DMS114 treated with DMSO at 0.1 percent for 48 hours (cell line): ENCODE measurements around the gene GRID2IP.

Experiments used
- DNase-seq: peaks from one replicate; lab custom pipeline; 2025; ENCODE audit not compliant: unreplicated experiment; lab: John Stamatoyannopoulos, UW

Gene GRID2IP

DNA sequence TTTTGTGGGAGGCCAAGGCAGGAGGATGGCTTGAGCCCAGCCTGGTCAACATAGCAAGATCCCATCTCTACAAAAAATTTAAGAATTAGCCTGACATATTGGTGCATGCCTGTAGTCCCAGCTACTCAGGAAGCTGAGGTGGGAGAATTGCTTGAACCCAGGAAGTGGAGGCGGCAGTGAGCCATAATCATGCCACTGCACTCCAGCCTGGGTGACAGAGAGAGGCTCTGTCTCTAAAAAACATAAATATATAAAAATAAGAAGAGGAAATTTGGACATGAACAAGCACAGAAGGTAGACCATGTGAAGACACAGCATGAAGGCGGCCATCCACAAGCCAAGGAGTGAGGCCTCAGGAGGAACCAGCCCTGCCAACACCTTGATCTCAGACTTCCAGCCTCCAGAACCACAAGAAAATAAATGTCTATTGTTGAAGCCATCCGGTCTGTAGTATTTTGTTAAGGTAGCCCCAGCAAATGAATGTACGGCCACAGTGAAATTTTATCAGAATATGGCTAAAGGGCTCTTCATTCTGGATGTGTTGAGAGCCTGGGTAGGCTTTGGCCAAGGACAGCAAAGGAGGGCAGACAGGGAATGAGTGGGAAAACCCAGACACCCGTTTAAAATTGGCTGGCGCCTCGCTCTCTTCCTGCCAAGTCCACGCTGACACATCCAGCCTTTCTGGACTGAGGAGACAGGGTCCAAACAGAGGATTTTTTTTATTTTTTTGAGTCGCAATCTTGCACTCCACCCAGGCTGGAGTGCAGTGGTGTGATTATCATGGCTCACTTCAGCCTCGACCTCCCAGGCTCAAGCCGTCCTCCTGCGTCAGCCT, 12.9 kb upstream of the GRID2IP start:
- no peak for DNase-seq

DNA sequence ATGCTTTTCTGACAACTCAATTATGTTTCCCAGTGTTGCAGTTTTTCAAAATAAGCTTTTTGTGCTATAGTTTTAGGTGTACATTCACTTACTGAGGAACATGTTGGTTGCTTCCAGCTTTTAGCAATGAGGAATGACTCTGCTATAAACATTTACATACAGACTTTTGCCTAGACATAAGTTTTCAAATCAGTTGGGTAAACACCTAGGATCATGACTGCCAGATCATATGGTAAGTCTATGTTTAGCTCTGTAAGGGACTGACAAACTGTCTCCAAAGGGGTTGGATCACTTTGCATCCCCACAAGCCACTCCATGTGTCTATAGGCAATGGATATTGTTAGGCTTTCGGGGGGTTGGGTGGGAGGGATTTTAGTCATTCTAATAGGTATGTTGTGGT, 10.8 kb upstream of the GRID2IP start:
- DNase-seq = no peak

DNA sequence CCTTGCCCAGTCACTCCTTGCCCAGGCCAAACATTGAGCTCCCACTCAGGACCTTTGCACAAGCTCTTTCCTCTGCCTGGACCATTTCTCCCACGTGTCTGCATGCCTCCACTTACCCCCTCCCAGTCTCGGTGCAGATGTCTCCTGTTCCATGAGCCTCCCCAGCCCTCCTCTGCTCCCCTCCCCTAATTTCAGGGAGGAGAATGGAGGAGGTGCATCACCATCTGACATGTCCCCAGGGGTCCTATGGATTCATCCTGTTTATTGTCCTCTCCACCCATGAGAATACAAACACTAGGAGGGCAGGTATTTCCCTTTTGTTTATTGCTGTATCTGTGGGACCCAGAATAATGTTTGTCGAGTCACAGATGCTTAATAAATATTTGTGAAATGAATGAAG, 8.6 kb upstream of the GRID2IP start:
- DNase-seq = no peak

DNA sequence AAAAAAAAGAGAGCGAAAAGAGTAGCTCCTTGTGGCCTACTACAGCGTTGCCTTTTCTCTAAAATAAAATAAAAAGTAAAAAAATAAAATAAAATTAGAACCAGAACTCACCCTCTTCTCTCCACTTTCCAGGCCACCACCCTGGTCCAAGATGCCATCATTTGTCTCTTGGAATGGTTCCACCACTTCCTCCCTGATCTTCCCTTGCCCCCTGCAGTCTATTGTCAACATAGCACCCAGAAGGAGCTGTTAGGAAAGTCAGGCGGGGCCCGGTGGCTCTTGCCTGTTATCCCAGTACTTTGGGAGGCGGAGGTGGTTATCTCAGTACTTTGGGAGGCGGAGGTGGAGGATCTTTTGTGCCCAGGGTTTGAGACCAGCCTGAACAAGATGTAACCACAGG, 7.6 kb upstream of the GRID2IP start:
- DNase-seq = peak; percentile 79

DNA sequence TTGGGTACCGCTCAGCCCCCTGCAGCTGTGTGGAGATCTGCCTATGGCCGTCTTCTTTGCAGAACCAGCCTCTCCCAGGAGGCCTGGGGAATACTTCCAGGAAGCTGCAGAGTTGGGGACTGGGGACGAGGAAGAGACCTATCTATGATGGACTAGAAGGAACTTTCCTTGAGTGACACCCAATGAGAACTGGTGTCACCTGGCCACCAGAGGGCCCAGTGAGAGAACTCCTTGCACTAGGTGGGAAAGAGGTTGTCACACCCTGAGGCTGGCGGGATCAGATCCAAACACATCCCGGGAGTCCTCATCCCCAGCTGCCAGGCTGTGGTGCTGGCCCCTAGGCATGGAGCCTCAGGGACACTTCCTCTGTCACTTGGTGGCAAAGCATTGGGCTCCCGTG, 4.9 kb upstream of the GRID2IP start:
- DNase-seq = no peak

DNA sequence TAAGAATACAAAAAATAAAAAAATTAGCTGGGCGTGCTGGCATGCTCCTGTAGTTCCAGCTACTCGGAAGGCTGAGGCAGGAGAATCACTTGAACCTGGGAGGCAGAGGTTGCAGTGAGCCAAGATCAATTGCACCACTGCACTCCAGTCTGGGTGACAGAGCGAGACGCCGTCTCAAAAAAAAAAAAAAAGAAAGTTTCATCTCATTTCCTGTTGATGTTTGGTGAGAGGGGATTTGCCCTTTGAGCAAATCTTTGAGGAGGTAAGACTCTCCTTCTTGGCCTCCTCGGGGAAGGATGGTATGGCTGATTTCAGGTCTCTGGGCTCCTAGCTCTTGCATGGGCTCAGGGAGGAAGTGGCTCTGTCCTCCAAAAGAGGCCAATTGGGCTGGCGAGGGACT, 3.6 kb upstream of the GRID2IP start:
- no peak for DNase-seq

DNA sequence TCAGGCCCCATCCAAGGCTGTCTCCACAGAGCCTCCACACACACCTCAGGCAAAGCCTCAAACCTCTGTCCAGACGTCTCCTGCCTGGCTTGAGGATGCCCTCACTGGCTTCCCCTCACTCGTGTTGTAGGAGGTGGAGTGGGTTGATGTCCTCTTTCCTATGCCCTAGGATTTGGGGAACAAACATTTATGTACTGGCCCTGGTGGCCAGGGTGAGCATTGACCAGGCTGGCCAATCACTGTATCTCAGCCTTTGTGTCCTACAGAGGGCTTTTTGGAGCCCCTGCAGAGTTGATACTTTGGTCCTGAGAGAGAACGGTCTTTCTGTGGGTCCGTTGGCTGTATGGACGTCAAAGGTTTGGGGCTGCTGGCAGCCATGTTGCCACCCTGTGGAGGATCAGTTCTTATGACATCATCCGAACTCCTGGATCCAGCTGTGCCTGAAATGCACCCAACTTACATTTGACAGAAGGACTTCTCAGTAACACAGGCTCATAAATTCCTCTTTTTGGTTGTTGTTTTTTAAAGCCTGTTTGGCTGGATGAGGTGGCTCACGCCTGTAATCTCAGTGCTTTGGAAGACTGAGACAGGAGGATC, 2.3 kb upstream of the GRID2IP start:
- no peak for DNase-seq

DNA sequence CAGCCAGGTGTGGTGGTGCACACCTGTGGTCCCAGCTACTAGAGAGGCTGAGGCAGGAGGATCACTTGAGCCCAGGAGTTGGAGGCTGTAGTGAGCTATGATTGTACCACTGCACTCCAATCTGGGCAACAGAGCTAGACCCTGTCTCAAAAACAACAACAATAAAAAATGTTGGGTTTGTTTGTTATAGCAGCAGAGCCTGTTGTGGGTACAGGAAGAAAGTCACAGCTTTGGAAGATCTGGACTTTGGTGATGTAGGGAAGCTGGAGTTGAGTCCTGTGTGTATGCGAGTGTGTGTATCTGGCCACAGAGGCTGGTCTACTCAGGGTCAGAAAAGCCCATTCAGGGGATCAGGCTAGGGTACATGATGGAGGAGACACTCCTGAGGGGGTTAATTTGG, 3.9 kb downstream of the GRID2IP start:
- no peak for DNase-seq

DNA sequence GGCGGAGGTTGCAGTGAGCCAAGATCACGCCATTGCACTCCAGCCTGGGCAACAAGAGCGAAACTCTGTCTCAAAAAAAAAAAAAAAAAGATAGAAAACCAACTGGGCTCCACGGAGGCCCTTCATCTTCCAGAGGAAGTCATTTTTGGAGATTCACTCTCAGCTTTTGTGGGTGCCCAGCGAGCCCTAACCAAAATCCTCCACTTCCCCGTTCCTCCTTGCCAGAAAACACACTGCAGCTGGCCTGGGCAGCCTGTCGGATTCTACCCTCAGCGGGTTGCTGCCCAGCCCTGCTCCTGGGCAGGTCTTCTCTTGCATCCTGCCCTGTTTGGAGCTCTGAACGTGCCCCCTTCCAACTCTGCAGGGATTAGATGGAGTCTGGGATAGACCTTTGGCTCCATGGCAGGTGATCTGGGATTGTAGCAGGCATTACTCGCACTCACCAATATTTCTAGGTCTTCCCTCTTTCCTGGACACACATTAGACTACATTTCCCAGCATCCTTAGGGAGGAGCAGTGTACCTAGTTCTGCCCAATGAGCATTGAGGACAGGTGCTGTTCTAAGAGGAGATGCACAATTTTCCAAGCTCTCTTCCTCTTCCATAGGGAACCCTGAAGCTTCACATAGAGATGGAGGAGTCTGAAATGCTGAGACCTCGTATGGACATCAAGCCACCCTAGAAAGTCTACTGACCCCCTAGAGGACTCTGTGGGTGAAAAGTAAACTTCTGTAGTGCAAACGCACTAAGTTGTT, 4.6 kb downstream of the GRID2IP start:
- DNase-seq = peak; percentile 12

DNA sequence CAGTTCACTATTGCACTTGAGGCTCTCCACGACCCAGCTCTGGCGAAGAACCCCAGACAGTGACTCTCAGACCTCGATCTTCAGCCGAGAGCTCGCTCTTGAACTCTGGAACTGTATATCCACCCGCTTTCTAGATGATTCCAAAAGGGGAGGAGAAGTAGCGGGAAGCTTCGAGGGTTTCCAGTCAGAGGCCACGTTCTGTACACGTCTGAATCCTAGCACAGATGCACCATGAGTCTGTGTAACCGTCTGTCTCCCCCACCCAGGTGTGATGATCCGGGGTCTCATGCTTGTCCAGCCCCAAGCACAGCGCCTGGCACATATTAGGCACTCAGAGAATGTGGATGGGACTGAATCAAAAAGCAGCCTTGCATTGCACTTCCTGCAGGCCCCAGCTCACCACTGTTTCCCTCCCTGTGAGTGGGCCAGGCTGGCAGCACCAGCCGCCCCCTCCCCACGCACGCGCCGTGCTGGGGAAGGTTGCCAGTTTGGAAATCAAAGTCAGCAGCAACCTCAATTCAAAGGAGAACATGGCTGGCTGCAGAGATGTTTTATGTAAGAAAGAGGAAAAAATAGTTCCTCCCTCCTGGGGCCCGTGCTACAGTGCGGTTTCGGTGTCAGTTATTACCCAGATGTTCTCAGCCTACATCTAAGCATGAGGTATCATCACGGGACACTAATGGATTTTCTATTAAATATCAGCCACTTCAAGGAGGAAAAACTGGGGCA, 5.7 kb downstream of the GRID2IP start:
- DNase-seq = no peak

DNA sequence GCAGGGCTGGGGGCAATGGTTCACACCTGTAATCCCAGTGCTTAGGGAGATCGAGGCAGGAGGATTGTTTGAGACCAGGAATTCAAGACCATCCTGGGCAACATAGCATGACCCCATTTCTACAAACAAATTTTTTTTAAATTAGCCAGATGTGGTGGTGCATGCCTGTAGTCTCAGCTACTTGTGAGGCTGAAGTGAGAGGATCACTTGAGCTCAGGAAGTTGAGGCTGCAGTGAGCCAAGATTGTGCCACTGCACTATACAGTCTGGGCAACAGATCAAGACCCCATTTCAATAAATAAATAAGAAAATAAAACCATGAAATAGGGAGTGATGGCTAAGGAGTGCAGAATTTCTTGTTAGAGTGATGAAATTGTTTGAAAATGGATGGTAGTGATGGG, 8.9 kb downstream of the GRID2IP start:
- no peak for DNase-seq

DNA sequence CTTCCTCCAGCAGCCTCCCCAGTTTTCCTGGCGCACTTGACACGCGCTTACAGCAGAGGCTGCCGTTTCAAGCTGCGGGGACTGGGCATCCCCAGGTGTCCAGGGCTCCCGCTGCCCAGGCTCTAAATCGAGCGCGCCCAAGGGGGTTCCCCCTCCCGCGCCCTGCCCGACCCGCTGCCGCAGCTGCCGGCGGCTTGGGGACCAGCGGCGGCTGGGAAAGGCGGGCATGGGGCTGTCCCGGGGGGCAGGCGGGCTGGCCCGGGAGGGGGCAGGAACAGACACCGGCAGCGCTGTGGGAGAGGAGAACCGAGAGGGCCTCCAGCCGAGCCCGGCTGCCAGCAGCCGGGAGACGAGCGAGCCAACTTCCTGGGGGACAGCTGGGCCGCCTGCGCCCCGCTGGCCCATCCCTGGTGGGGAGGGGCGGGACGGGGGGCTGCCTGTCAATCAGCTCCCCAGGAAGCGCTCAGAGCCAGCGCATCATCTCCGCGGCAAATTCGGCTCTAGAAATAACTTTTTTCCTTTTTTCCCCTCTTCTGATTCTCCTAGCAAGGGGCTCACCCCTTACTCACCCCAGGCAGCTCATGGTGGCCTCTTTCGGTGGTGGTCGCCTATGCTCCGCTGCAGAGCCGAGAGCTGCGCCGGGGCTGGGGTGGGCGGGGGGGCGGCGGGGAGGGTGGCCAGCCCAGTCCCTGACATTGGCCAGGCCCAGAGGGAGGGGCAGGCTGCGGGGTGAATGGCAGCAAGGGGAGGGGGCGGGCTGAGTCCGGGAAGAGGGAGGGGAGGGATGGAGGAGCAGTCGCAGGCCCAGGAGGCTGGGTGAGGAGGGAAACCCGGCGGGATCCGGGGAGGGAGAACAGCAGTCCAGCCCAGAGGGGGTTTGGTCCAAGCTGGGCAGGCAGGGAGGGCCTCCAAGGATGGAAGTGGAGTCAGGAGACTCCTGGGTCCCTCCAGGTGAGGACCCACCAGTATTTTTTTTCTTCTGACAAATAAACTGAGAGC, 14.7 kb downstream of the GRID2IP start:
- DNase-seq = peak; percentile 44

DNA sequence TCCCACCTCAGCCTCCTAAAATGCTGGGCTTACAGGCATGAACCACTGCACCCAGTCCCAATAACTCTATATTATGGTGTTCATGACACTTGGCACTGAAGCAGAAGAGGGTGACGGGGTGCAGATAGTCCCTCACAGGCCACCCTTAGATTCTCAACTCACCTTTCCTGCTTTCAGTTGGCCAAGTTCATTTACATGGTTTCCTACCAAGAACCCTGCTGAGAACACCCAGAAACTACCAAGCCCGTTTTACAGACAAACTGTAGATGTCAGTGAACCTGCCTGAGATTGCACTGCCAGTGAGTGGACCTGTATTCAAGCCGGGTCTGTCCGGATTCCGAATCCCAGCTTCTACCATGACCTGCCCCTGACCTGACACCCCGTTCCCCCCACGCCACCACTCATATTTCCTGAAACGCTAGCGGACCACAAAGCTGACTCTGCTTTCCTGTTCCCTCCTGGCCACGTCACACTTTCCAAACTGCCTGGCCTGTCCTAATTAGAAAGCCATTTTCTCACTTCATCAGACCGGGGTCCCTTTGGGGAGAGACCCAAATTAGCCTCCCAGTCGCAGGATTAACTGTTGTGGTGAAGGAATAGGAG, 17.3 kb downstream of the GRID2IP start:
- no peak for DNase-seq

DNA sequence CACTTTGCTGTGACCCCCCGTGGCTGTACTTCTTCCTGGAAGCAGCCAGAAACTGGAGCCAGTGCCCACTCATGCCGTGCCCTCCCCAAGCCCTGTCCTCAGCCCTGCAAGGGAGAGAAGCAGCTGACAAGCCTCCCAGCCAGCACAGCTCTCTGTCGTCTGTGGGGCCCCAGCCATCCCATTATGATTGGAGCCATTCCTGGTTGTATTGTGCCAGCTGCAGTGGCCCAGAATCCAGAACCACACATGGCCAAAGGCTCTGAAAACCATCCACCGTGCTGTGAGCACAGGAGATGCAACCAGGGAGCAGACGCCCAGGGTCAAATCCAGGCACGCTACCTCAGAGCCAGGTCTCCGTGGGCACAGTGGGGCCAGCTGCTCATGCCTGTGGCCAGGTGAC, 18.7 kb downstream of the GRID2IP start:
- DNase-seq = no peak

DNA sequence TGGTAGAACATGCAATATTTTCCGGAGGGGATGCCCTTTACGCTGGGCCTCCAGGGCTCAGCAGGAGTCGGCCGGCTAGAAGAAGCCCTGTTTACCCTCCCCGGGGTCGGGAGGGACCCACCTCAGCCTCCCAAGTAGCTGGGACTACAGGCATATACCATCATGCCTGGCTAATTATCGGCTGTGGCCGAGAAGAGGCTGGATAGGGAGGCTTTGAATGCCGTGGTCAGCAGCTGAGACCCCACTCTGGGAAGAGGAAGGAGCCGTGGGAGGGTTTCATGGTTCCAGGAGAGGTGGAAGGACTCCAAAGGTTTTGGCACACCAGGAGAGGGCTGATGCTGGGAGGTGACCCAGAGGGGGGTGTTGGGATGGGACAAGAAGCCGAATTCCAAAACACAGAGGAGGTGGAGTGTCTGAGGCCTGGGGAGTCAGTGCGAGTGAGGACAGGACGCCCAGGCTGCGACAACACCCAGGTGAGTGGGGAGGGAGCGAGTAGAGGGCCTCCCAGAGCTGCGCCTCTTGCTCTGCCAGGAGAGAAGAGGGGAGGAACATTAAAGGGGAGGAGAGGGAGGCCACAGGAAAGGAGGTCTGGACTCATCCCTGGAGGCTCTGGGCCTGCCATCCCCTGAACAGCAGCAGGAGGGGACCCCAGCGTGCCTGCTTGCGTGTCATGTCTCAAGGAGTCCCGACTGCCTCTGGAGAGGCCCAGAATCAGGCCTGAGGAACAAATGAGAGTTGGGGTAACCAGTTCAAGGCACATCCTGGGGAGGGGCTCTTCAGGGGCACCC, 19.6 kb downstream of the GRID2IP start:
- no peak for DNase-seq

DNA sequence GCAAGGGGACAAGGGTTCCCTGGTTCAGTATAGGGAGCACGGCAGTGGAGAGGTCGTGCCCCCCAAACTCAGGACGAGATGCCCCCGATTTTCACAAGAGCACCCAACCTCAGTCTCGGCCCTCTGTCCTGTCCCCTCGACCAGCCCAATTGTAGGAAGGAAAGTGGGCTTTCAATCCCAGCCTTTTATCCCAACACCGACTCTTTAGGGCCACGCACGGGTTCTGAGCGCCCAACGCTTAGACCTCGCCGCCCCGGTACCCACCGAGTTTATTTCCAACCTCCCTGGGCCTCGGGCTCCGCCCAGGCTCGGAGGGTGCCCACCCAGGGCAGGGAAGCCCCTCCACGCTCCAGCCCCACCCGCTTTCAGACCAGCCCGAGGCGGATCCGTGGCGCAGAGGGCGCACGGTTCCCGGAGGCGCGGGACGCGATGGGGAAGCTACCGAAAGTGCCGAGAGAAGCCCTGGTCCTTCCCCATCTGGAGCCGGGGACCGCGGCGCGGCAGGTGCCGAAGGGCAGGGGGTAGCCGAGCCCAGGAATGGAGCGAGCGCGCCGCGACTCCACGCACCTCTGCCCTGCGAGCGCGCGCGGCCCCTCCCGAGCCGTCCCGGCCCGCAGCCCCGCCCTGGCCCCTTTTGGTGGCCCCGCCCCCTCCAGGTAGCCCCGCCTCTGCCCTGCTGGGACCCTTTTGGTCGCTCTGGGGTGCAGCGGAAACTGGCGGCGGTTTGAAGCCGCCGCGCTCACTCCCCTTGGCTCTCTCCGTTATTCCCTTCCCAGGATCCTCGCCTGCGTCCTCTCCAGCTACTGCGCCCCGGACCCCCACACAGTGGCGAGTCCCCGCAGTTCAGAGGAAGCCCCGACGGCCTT, 20.4 kb downstream of the GRID2IP start:
- DNase-seq = no peak

DNA sequence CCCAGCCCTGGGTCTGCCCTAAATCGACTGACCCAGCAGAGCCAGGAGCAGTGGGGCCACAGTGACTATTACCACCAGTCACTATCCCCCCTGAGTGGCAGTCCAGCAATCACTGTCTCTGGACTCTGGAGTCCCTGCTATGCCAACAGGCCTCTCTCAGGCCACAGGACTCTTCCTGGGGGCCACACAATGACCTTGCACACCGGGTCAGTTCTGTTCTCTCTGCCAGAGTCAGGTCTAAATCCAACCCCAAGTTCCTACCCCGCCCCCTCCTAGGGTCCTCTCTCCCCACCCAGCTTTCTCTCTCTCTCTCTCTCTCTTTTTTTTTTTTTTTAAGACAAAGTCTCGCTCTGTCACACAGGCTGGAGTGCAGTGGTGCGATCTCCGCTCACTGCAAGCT, 21.6 kb downstream of the GRID2IP start:
- DNase-seq = no peak
